ENCODE measurements around the gene TRMT44.
"Not testable (repeated sequence)": the region's sequence is repeated elsewhere in the genome, so short reads cannot be mapped to it uniquely, and the experiment has no call there.

Gene TRMT44

GRCh38 chr4:8513080-8513479 lies 72.5 kb downstream of the TRMT44 start:
- not testable (repeated sequence) for DNase-seq (ENCODE audit: low read depth in 2 of 2)

- DNase-seq (ENCODE audit: low read depth in 2 of 2) = no peak
Measured at GRCh38 chr4:8513931-8514330, 73.4 kb downstream of the TRMT44 start.

- no peak for DNase-seq (ENCODE audit: low read depth in 2 of 2)
Measured at GRCh38 chr4:8514391-8514790, 73.8 kb downstream of the TRMT44 start.

- no peak for DNase-seq (ENCODE audit: low read depth in 2 of 2)
Measured at GRCh38 chr4:8515316-8516060, 74.9 kb downstream of the TRMT44 start.

GRCh38 chr4:8516061-8516573 lies 75.5 kb downstream of the TRMT44 start:
- DNase-seq (ENCODE audit: low read depth in 2 of 2) = no peak

GRCh38 chr4:8516996-8517550 lies 76.5 kb downstream of the TRMT44 start:
- DNase-seq (ENCODE audit: low read depth in 2 of 2) = no peak

- DNase-seq (ENCODE audit: low read depth in 2 of 2) = no peak
Measured at GRCh38 chr4:8517946-8518345, 77.4 kb downstream of the TRMT44 start.

GRCh38 chr4:8522160-8523120 lies 81.9 kb downstream of the TRMT44 start:
- no peak for DNase-seq (ENCODE audit: low read depth in 2 of 2)

- no peak for DNase-seq (ENCODE audit: low read depth in 2 of 2)
Measured at GRCh38 chr4:8523175-8523574, 82.6 kb downstream of the TRMT44 start.

- DNase-seq (ENCODE audit: low read depth in 2 of 2) = no peak
Measured at GRCh38 chr4:8523766-8524165, 83.2 kb downstream of the TRMT44 start.

- DNase-seq (ENCODE audit: low read depth in 2 of 2) = peak in 1 of 2 experiments; percentile 7
Measured at GRCh38 chr4:8524595-8525382, 84.2 kb downstream of the TRMT44 start.

GRCh38 chr4:8525383-8526120 lies 85.0 kb downstream of the TRMT44 start:
- peak; percentile 37 to 42 for DNase-seq (ENCODE audit: low read depth in 2 of 2)

Measured in fibroblast of skin of left quadriceps (primary cell).